Hematopoietic multipotent progenitor cell treated with erythropoietin and hydrocortisone succinate and interleukin-3 and kit ligand, for 8 days (in vitro differentiated cells): ENCODE results near the gene LHFPL2.
A peak's percentile ranks its signal among the peaks of the same experiment; 100 is the strongest.
"Not testable (repeated sequence)": the region's sequence is repeated elsewhere in the genome, so short reads cannot be mapped to it uniquely, and the experiment has no call there.

Source experiments
- DNase-seq: peaks from one replicate; pipeline ENCODE4 v3.0.0-alpha.2; 2015

LHFPL2 gene

DNA sequence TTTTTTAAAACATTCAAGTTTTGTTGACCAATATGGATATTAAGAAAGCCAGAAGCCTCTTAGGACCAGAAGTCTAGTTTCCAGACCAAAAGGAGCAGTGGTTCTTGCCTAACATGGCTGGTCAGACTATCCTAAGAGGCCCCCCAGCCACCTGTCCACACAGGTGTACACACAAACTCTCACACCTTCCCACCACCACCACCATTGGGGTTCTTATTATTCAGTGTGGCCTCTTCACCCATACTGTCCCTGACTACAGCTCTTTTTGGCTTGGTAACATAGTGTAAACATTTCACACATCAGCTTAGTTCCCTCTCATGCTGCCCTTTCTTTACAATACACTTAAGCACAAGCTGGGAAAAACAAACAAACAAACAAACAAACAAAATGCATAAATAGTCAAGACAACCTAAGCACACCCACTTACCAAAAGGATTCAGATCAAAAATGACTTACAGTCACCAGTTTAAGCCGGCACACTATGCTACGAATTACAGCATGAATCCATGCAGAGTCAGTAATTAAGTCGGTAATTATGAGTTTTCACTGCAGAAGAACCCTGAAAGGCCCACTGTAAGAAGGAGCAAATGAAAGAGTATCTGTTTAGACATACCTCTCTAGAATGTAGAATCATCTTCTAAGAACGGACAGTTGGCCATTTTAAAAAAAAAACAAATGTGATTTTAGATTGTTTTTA, 9.5 kb downstream of the LHFPL2 start:
- no peak for DNase-seq

DNA sequence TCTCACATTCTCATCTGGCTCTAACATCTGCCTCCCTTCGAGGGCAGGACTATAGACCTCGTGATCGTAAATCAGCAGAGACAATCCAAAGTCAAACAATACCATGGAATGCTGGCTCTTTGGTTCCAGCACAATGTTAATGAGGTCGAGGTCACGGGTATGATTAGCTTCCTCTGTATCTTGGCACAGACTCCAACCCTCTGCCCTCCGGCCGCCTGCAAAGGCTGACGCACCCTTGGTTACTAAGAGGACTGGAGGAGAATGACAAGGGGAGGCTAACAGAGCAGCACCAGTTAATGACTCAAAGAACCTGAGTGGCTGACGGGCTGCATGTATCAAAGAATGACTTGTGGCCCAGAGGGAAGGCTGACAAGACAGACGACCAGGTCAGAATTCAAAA, 10.1 kb downstream of the LHFPL2 start:
- DNase-seq: no peak

DNA sequence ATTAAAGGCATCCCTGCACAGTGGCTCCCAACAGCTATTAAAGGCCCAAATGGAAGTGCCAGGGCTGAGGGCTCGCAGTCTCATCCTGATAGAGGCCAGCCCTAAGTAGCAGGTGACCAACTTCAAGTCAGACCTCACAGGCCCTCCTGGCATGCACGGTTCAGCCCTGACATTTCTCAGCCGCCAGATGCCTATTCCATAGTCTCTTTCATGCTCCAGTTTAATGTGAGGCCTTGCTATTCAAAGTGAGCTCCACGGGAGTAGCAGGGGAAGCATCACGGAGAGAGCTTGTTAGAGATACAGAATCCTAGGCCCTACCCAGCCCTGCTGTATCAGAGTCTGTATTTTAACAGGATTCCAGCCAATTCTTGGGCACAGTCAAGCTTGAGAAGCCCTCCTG, 11.1 kb downstream of the LHFPL2 start:
- no peak for DNase-seq

DNA sequence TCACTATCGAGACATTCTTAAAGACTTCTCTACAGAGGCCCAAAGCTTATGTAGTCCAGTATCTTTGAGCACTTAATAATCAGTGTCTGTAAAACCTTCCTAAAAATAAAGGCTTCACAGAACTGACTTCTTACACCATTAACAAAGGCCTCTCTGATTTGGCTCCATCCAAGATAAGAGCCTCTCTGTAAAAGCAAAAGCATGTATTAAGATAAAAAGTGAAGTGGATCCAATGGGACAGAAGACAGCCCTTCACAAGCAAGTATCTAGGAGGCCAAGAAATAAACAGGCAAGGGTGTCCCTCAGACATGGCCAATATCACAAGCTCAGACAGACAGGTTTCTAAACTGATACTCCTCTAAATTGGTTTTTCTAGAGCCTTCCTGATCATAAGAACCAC, 11.9 kb downstream of the LHFPL2 start:
- DNase-seq: no peak

DNA sequence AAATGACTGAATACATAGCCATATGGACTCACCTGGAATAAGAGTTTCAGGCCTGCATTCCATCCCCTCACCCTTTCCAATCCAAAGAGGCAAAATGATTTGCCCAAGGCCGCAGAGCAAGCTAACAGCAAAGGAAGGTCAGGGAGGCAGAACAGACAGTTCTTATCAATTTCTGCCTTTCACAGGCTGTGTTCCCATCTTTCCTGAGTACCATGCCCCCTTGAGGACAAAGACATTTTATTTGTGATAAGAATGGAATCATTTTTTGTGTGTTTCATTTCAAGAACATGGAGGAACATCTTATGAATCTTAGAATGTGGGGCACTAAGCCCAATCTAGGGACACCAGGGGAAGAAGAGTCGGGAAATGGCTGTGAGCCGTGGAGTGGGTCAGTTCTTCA, 13.9 kb downstream of the LHFPL2 start:
- peak; percentile 83 for DNase-seq

DNA sequence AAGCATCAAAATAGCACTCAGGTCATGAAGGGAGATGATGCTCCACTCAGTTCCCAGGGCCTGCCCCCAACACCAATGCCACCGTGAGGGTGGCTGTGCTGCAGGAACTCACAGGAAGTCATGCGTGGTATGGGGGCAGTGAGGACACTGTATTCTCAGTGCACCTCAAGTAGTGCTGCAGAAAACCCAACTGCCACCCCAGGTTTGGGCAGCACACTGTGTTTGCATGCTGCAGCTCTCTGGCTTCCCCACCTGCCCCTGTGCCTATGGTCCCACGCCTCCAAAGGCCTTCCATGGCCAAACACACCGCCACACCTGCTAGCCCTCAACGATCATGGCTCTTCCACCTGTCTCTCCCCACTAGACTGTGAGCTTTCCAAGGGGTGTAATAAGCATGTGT, 14.3 kb downstream of the LHFPL2 start:
- DNase-seq: no peak

DNA sequence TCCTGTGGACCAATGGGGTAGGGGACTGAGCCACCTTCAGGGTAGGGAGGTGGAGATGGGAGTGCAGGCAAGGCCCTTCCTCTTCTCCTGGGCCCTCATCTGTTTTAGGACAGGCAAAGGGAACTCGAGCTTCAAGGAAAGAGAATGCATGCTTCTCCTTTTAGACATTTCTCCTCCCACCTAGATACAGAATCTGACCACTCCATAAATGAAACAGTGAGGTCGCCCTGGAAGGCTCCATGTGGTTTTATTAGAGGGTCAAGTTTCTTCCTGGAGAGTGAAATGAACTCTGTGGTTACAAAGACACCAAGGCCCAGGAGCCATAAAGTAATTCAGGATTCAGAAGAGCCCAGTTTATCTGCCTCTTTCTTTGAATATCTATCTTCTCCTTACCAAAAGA, 14.9 kb downstream of the LHFPL2 start:
- DNase-seq: no peak

DNA sequence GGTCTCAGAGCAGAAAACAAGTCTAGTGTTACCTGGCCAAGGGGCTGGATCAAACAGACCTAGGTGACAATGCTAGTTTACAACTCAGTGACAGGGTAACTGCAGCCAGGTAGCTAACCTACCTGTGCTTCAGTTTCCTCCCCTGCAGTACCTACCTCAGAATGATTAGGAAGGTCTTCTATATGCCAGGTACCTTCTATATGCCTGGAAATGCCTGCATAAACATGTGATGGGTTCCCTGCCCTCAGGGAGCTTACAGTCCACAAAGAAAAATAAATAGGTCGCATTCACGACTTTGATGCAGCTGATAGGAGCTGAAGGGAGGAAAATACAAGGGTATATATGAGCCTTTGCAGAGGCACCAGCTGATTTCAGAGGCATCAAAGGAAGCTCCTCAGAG, 16.1 kb downstream of the LHFPL2 start:
- DNase-seq: no peak

DNA sequence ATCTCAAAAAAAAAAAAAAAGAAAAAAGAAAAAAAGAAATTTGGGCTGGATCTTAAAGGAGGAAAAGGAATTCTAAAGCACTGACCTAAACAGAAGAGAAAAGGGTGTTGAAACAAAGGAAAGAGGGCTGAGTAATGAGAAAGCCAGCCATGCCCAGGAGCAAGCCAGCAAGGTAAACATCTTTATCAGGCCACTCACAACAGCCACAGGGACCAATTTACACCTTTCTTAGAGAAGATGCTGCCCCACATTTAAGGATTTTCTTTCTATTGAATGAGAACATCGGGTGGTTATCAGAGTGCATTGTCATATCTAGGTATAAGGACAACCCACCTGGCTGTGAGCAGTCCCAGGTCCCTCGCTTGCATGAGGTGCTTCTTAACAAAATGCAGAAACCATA, 16.6 kb downstream of the LHFPL2 start:
- DNase-seq: no peak

DNA sequence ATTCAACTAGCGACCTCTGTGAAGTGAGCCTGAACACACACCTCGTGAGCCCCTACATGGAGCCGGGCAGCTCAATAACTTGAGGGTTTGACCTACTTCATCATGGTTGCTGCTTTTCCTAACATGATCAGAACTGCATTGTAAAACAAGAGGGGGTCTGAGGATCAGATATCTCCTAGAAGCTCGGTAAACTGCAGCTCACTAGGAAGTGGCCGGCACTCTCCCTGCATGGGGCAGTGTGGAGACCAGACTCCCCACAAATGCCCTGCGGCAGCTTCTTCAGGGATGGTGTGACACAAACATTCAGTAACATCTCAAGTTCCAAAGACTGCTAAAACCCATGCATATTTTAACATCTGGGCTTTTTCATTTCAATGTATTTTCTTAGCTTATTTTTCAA, 18.5 kb downstream of the LHFPL2 start:
- no peak for DNase-seq

DNA sequence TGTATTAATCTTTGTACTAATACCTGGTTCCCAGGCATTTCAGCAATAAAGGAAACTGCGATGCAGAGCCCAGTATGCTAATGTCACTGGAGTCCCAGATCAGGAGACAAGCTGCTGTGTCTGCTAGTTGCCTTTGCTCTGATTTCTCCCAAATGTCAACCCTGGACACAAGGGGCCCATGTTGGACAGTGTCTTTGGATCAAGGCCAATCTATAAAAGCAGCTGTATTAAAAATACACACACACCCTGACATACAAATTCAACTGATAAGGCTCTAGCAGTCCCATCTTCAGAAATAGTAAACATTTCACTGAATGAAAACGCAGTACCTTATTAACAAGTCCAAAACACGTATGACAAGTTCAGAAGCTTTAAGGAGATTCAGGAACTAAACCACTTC, 18.9 kb downstream of the LHFPL2 start:
- peak; percentile 64 for DNase-seq

DNA sequence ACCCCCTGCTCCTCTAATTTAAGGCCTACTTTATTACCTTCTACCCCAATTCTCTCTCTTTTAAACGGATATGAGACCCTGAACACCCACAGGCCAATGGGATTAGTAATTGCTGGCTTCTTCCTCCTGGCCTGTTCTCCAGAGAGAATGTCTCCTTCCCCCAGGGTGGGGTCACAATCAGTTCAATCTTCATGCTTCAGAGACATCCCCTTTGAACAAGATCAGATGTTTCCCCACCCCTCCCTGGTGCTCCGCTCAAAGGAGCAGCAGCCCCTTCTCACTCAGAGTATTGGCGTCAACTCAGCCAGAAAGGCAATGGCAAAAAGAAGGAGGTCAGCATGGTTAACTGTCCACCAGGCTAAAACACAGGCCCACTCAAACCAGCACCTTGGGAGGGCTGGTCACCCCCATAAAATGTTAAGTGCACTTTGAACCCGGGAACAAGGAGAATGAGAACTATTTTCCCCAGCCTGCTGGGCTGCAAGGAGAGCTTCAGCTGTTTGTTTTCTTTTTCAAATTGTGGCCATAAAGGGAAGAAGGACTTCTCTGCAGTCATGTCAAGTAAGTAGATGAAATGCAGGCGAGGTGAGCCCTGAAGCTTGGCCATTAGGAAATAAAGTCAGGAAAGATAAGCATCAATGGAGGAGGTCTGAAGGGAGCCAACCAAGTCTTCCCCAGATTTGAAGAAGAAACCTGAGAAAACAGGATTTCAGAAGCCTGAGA, 20.1 kb downstream of the LHFPL2 start:
- DNase-seq: no peak

DNA sequence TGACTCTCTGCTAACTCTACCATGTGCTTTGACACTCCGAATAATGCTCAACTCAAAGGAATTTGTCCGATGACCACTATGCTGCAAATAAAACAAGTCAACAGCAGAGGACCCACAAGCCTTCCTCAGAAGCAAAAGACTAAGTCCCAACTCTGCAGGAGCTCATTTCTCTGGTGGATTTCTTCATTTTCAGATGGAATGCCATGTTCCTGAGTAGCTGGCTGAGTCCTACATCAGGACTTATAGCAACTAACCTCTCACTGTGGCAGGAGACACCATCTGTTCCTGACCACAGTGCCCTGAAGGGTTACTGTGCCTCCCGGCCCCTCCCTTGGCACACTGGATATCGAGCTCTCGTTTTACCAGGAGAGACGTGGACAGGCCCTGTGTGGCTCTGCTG, 20.8 kb downstream of the LHFPL2 start:
- DNase-seq: no peak

DNA sequence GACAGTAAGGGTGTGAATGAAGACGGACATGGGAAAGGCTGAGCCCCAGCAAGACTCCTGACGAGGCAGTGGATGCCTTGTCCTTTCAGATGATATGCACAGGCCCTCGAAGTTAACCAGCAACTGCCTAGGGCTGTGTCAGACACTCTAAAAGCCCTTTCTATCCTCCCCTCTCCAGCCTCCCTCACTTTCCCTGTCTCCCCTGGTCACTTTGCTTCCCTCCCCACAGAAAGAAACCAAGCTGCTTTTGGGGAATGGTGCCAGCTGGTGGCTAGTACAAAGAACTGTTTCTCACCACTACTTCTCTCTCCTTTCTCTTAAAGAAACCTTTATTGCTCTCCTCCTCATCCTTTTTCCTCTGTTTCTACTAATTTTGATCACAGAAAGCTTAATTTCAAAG, 21.4 kb downstream of the LHFPL2 start:
- peak; percentile 67 for DNase-seq

DNA sequence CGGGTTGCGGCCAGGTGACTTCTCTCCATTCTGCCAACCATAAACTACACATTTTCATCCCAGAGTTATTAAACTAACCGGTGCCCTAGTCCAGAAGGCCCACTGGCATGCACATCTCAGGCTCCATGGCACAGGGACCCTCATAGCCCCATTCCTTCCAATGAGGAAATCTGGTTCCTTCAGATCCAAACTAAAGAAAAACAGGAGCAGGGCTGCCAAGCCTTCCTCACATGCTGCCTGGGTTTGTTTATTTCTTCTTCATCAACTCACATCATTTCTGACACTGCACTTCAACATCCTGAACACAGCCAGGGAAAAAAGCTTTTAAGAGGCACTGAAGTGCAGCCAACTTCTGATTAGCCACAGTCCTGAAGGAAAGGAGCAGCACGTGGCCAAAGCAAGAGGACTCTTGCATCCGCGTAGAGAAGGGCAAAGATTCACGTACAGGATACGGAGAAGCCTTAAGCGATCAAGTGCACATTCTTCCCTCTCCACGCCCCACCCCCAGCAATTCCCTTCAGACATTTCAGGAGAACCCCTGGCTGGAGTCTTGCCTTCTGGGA, 22.5 kb downstream of the LHFPL2 start:
- DNase-seq: no peak

DNA sequence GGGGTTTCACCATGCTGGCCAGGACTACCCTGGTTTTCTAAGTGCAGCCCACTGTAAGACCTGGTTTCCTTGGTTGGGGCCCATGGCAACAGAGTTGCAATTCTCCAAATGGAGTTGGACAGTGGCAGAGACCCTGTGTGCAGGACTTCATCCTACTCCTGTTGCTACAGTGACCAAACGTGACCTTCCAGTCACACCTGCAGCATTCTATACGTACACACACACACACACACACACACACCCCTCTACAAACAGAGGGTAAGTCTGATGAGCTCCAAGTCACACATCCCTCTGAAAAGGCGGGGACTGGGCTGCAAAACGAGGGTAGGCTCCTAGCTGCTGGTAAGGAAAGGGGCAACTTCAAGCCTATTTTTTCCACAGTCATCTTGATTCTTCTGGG, 23.6 kb downstream of the LHFPL2 start:
- DNase-seq: no peak

DNA sequence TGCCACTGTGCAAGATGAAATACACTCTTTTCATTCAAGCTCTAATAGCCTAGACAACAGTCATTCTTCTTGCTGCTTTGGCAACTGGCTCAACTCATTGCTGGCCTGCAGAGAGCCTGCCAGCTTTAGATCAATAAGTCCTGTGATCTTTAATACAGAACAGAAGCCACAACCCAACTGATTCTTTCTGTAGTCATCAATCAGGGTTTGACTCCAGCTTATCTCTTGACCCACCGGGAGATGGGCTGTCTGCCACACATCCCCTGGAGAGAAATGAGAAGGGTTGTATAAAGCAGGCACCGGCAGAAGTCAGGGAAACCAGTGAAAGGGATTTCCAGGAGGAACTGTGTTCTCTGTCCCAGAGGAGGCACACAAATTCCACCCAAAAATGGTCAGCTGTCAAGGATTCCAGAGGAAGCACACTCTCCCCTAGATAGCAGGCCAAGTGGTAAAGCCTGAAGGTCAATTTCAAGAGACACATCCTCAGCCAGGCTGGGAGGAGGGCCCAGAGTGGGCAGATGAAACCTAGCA, 24.5 kb downstream of the LHFPL2 start:
- DNase-seq: no peak

DNA sequence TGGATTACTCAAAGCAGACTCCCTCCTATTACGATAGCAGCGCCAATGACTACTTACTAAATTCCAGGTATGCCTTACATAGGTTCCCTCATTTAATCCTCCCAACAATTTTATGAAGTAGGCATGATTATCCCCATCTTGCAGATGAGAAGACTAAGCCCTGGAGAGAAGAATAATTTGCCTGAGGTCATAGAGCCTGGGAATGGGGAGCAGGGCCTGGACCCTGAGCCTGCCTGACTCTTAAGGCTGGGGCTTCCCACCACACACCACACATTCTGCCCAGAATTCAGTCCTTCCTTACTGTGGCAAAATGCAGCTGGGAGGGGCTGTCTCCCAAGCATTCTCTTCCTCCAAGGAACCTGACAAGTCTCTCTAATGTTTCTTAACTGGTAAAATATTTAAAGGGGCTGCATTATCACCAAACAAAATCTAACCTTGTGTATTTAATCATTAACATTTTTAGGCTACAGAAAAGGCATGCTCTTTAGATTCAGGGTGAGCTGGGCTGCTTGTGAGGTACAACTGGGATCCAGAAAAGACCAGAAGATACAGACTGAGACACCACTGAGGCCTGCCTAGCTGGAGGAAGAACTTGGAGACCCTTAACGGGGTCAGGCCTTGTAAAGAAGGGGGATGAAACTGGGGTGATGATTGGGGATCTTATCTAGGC, 26.1 kb downstream of the LHFPL2 start:
- DNase-seq: no peak

DNA sequence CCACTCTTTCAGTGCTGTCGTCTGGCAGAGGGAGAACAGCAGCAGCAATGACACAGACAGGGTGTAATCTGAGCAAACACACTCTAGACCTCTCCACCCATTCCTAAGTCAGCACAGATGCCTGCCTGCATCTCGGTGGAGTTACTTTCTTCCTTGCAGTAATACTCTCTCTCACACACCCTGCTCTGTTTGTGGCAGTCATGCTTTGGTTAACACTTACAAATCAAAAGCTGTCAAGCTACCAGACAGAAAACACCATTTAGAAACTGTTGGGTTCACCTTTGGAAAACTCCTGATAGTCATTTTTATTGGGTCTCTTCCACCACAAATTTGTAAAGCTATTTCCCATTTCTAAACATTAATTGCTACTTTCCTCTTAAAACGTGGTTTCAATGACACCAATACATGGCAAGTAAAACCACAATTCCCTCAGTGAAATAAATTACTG, 27.3 kb downstream of the LHFPL2 start:
- DNase-seq: peak; percentile 50

DNA sequence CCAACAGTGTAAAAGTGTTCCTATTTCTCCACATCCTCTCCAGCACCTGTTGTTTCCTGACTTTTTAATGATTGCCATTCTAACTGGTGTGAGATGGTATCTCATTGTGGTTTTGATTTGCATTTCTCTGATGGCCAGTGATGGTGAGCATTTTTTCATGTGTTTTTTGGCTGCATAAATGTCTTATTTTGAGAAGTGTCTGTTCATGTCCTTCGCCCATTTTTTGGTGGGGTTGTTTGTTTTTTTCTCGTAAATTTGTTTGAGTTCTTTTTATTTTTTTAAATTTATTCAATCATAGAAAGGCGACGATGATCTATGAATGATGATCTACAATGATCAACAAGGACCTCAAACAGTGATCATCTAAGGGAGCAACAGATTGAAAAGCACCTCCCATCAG, 28.5 kb downstream of the LHFPL2 start:
- DNase-seq: not testable (repeated sequence)

DNA sequence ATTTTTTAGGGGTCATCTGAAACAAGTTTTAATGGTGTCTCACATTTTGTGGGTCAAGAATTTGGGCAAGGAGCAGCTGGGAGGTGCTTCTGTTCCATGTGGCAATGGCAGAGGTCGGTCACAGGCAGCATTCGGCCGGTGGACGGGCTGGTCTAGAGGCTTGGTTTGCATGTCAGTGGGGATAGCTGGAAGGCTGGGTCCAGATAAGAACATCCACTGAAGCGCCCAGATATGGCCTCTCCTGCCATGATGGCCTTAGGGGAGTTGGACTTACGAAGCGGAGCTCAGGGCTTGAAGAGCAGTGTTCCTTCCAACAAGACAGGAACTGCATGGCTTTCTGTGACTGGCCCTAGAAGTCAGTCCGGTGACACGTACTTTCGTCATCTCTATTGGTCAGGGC, 30.3 kb downstream of the LHFPL2 start:
- no peak for DNase-seq

DNA sequence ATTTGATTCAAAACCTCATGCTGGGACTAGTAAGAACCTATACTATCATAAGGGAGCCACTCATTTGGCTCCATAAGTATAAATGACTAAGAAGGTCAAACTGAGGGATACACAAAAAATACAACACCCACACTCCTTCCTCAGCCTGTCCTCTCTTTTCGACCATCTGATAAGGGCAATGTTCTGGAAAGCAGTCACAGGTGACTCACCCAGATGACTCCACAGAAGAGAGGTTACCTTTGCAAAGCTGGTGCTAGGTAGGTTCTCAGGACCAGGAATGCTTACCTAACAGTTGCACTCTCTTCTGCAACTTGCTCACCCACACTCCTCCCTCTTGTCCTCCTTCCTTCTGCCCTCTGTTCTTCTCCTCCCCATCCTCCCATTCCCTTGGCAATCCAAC, 32.9 kb downstream of the LHFPL2 start:
- DNase-seq: no peak

DNA sequence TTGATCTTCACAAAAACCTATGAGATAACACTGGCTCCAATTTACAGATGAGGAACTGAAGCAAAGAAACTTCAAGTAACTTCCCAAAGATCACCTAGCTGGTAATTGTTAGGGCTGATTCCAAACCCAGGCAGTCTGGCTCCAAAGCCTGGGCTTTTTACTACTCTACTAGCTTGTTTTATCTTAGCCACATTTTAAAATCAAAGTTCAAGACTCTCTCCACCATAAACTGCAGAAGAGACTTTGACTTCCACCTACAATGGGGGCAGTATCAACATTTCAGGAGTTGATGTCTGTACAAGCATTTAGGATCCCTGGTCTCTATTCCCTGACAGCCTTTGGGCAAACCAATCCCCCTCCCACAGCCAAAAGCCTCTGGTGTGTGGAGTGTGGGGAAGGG, 33.8 kb downstream of the LHFPL2 start:
- DNase-seq: no peak

DNA sequence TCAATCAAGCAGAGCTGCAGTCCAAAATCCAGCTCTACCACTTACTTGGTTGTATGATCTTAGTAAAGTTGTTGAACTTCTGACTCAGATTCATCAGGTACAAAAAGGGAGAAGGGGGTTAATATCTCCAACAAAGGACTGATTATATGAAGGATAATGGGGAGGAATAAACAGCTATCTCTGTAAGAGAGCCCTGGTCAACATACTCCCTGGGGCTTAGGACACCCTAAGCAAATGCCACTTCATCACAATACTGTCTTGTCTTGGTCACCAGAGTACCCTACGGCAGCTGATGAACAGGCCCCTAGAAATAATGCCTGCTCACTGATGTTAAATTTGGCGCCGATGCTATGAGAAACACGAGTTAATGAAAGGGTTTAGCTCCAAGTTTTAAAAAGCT, 34.8 kb downstream of the LHFPL2 start:
- DNase-seq: no peak
